PFSK-1 (cell line): ENCODE data around the gene TOR1AIP2.

ENCODE experiments used
- POLR2AphosphoS5 ChIP-seq: IDR thresholded peaks from 2 replicates; pipeline ENCODE4 v1.6.1; 2012; ENCODE audit warnings: low read depth, mild to moderate bottlenecking, control low read depth, low read length, moderate library complexity
- REST ChIP-seq, 2 experiments: IDR thresholded peaks; 2 replicates each; pipeline versions ENCODE4 v1.6.1 to v1.8.0; 2011 to 2012; ENCODE audit warnings: low read depth in 2 of 2, low read length in 2 of 2, control low read depth in 1 of 2, inconsistent platforms in 1 of 2, mild to moderate bottlenecking in 1 of 2, moderate library complexity in 1 of 2; ENCODE audit not compliant: insufficient read depth in 1 of 2
- SIN3A ChIP-seq: IDR thresholded peaks from 2 replicates; pipeline ENCODE4 v1.6.1; 2012; ENCODE audit warnings: mild to moderate bottlenecking, low read length, moderate library complexity, borderline replicate concordance; ENCODE audit not compliant: insufficient read depth
- TAF1 ChIP-seq: IDR thresholded peaks from 2 replicates; pipeline ENCODE4 v1.6.1; 2012; ENCODE audit warnings: low read length, control low read depth, borderline replicate concordance; ENCODE audit not compliant: insufficient read depth

- peak; percentile 100 for TF ChIP-seq POLR2AphosphoS5
- TF ChIP-seq SIN3A: no peak
- TF ChIP-seq REST (IDR thresholded peaks at IDR 0.05; ENCODE audit: insufficient read depth in 1 of 2, low read depth in 2 of 2, low read length in 2 of 2): no peak
- peak; percentile 93; the same call in 1 of the 2 replicates for TF ChIP-seq TAF1
Measured at GRCh38 chr1:179877586-179878265, at the start of gene TOR1AIP2.
